GM19239 (cell line): ENCODE measurements around the gene ING3.

ENCODE experiments used
- DNase-seq: peaks from one replicate; pipeline ENCODE4 v3.0.0; 2011; ENCODE audit warnings: low spot score; ENCODE audit not compliant: insufficient read length
- FAIRE-seq: peaks from 2 replicates; lab custom pipeline; 2011; peaks lifted over from hg19 to GRCh38; lab: Jason Lieb, UNC

ING3 gene

GRCh38 chr7:120987683-120988590 is 37.4 kb downstream of the ING3 start:
- DNase-seq = peak; percentile 58
- peak; percentile 97 for FAIRE-seq

GRCh38 chr7:120988591-120989256 is 38.1 kb downstream of the ING3 start, which contains the start of gene CPED1:
Gene CPED1, plus strand, starts transcription at chr7:120988711. Its CDS starts 911 bp downstream, at chr7:120989622.
- DNase-seq (no peak), FAIRE-seq (peak; percentile 60)

GRCh38 chr7:120989257-120990220 is 39.0 kb downstream of the ING3 start:
- FAIRE-seq (no peak), DNase-seq (no peak)

- FAIRE-seq = no peak
- no peak for DNase-seq
Observed at GRCh38 chr7:120990468-120991118, 40.0 kb downstream of the ING3 start.

GRCh38 chr7:120991161-120991560 is 40.6 kb downstream of the ING3 start:
- FAIRE-seq (peak; percentile 28), DNase-seq (no peak)

- DNase-seq (no peak), FAIRE-seq (no peak)
Observed at GRCh38 chr7:120991581-120991980, 41.0 kb downstream of the ING3 start.

- DNase-seq (no peak), FAIRE-seq (no peak)
Observed at GRCh38 chr7:120992272-120992964, 41.8 kb downstream of the ING3 start.

- DNase-seq (no peak), FAIRE-seq (no peak)
Observed at GRCh38 chr7:120992965-120993494, 42.5 kb downstream of the ING3 start.

- FAIRE-seq = no peak
Observed at GRCh38 chr7:120993553-120994191, 43.1 kb downstream of the ING3 start.

GRCh38 chr7:120994512-120995410 is 44.2 kb downstream of the ING3 start:
- FAIRE-seq (no peak), DNase-seq (no peak)

More at GRCh38 chr7:120993553-120994191, 43.1 kb downstream of the ING3 start:
- no peak for DNase-seq

GRCh38 chr7:120995654-120996053 is 45.1 kb downstream of the ING3 start:
- DNase-seq = no peak

GRCh38 chr7:120996333-120996987 is 45.9 kb downstream of the ING3 start:
- FAIRE-seq = no peak
- no peak for DNase-seq

More at GRCh38 chr7:120995654-120996053, 45.1 kb downstream of the ING3 start:
- no peak for FAIRE-seq

GRCh38 chr7:120996988-120997345 is 46.4 kb downstream of the ING3 start:
- FAIRE-seq (peak; percentile 45), DNase-seq (no peak)

GRCh38 chr7:120997882-120998474 is 47.4 kb downstream of the ING3 start:
- FAIRE-seq (no peak), DNase-seq (no peak)

GRCh38 chr7:120998520-120998919 is 47.9 kb downstream of the ING3 start:
- no peak for FAIRE-seq
- DNase-seq = no peak

GRCh38 chr7:120998996-120999565 is 48.5 kb downstream of the ING3 start:
- FAIRE-seq (no peak), DNase-seq (no peak)
